HG03521 (cell line): ENCODE results near the gene UMODL1.

Source experiments
- ATAC-seq: cut with Tn5 transposase; IDR thresholded peaks from one replicate; pipeline ENCODE4 v1.9.1; 2021; ENCODE audit warnings: mild to moderate bottlenecking, moderate library complexity; ENCODE audit not compliant: unreplicated experiment

Gene UMODL1

DNA sequence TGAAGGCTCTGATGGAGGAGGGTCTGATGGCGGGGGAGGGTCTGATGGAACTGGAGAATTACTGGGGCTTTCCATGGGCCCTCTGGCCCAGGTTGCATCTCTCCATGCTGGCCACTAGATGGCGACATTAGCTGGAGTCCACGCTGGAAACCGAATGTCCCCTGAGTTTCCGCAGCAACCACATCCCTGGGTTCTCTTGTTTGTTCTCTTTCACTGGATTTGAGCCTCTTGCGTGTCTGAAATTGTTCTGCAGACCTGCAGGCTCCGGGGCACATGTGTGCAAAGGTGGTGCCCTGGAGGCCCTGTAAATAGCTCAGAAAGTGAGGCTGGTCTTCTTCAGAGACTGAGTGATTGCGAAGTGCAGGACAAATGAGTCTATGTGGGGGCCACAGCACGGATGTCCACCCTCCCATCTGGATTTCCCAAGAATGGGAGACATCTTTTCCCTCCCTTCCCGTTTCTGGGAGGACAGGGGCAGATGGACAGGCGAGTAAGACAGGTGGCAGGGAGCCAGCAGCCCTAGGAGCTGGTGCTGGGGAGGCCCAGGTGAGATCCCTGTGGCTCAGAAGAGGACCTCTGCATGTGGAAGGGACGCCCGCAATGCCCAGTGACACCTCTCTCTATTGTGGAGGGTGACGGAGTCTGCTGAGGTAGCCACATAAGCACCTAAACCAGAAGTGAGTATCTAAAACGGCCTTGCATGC is 74.6 kb downstream of the UMODL1 start:
- no peak for ATAC-seq

DNA sequence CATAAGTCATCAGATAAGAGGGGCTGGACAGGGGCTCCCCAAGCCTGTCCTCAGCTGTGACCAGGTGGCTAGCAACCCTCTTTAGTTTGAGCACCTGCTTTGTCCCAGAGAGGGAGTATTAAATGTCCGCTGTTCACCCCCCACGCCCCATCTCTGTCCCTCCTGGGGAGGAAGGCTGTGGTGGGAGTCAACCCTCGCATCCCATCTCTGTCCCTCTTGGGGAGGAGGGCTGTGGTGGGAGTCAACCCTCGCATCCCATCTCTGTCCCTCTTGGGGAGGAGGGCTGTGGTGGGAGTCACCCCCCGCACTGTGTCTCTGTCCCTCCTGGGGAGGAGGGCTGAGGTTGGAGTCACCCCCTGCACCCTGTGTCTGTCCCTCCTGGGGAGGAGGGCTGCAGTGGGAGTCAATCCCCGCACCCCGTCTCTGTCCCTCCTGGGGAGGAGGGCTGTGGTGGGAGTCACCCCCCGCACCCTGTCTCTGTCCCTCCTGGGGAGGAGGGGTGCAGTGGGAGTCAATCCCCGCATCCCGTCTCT is 75.2 kb downstream of the UMODL1 start:
- no peak for ATAC-seq

DNA sequence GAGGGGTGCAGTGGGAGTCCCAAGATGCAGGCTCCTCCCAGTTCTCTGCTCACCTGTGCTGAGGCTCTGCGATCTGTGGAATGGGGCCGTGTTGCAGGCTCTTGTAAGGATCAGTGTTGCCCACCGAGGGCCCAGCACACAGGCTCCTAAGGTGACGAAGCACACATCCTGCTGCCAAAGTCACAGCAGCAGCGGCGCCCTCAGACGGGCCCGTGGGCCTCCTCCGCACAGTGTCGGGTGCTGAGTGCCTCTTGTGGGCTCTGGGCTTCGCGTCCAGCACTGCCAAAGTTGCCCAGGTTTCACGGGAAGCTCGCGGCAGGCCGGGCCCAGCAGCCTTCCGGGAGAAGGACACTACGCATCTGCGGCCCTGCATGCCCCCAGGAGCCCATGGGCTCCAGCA is 75.7 kb downstream of the UMODL1 start:
- no peak for ATAC-seq

DNA sequence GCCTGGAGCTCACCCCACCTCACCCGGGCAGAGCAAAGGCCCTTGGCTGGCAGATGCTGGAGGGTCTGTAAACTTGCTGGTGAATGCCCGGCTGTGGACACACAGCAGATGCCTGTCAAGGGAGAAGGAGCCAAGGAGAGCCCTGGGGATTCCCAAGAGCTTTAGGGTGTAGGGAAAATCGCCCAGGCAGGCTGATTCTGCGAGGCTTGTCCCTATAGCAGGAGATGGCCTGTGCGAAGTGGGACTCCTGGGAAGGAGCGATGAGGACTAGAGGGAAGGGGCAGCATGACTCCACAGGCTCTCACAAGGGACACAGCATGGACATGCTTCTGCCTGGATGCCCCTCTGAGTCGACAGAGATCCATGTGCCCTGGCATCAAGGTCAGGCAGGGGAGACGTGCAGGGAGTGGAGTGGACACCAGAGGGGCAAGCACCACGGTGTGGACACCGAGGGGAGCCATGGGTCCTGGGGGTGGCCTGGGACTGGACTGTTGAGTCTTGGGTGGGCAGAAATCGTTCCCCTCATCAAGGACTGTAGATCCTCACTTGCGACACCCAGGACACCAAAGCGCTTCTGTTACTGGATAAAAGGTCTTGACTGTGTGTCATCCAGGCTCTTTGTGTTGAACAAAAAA is 76.4 kb downstream of the UMODL1 start:
- ATAC-seq: no peak

DNA sequence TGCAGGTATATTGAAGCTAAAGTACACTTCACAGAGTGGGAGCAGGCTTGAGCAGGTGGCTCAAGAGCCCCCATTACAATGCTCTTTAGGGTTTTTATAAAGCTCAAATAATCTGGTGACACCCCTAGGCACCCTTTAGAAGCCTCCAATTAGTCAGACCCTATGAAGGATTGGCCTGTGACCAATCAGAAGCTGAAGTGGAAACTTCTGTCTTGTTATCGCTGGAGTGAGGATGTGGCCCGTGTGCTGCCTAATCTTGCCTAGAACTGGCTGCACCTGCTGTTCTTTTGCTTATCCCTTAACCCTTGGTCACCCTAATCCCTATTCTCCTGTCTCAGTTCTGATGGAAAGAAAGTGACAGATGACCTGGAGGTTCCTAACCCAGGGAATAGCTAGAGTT is 77.0 kb downstream of the UMODL1 start:
- no peak for ATAC-seq

DNA sequence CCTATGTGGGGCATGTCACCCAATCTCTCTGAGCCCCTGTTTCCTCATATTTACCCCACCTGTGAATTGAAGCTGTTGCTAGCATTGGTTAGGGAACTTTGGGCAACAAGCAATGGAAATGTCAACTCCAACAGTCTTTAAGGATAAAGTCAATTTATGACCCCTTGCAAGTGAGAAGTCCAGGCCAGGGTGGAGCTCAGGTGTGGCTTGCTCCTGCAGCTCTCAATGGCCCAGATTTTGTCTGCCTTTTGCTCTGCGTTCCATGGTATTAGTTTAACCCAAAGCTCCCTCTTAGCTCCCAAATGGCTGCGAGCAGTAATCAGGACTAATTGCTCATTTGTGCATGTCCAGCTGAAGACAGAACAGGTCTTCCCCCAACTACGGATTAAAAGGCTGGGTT is 77.5 kb downstream of the UMODL1 start:
- ATAC-seq: no peak

DNA sequence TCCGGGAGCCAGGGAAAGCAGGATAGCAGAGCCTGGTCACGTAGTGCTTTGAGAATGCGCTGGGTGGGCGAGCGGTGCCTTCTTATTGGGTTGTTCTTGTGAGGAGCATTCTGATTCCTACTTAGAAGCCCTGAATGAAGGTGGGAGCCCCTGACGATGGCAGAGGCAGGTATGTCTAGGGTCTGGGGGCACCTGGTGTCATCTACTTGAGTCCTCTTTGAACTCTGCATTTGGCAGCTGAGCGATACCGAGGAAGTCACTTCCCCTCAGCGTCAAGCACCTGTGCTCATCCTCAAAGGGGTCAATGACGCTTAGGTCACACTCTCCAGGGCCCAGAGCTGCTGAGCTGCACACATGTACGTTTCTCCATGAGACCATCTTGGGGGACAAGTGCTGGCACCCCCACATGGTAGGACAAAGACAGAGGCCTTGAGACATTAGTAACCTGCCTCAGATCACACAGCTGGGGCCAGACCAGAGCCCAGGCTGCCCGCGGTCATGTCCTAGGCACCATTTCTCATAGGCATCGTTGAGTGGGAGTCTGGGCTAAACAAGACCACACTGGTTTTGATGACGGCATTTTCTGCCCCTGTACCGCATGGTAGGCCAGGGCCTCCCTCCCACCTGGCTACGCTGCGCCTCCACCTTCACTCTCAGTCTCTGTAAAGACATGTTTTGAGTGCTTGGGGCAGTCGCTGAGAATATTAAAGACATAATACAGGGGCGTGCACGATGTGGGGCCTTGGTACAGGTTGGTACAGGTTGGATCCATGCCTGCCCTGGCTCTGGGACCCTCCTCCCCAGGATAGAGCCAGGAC is 78.7 kb downstream of the UMODL1 start:
- no peak for ATAC-seq

DNA sequence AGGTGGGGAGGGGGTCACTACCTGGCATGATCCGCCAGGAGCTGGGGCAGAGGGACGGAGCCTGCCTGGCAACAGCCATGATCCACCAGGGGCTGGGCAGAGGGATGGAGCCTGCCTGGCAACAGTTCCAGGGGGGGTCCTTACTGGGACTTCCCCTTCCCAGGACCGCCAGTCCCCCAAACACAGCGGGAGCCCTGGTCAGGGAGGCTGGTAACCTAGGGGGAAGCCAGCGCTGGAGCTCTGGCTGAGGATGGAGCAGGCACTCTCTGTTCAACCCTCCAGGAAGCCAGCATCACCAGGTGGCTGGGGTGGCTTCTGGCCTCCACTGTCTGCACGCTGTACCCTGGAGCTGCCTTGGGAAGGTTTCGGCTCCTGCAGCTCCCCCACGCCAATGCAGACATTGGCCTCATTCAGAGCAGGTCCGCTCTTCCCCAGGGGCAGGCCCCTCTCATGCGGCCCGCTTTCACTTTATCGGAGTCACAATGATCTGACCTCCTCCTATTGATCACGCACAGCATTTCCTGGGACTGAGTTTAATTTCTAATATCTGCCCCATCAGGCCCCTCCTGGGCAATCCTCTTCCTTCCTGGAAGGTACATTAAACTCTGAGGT is 79.5 kb downstream of the UMODL1 start:
- no peak for ATAC-seq

DNA sequence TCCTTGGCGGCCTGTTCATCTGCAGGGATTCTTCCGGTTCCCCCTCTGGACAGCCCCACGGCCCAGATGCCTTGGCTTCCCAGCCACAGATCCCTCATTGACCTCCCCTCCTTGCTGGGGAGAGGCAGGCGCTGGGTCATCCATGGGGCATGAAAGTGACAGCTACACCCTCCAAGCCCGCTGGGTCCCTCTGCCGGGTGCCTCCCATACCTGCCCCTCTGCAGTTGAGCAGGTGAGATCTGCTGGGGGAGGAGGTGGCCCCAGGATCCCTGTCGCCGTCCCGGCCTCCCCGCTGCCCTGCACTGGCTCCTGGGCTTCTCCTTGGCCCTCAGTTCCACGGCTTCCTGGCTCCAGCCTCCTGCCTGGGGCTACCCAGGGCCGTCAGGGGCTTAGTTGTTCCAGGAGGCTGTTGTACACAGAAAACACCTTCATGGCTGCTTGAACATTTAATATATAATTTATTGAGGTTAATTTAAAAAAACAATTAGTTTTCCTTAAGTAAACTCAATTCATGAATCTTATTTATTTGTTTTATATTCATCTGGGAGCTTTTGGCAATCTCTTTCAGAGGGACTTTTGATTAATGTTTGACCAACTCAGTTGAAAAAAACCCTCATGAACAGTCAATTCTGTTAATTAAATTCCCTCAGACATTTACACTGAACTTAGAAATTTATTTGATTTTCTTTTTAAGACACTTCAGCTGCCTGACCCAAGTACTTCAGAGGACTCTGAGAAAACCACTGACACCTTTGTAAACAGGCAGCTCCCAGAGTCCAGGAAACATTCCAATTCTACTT is 80.2 kb downstream of the UMODL1 start:
- no peak for ATAC-seq

DNA sequence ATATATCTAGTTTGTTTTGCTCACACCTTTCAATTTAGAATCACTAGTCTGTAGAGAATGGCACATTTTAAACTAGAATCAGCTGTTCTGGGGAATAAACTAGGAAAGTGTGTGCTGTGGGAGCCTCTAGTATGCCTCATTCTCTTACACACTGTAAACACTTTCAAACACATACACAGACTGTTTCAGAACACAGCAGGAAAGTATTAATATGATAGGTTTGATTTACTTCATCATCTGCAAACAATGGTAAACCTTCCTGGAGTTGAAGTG is 80.8 kb downstream of the UMODL1 start:
- no peak for ATAC-seq

DNA sequence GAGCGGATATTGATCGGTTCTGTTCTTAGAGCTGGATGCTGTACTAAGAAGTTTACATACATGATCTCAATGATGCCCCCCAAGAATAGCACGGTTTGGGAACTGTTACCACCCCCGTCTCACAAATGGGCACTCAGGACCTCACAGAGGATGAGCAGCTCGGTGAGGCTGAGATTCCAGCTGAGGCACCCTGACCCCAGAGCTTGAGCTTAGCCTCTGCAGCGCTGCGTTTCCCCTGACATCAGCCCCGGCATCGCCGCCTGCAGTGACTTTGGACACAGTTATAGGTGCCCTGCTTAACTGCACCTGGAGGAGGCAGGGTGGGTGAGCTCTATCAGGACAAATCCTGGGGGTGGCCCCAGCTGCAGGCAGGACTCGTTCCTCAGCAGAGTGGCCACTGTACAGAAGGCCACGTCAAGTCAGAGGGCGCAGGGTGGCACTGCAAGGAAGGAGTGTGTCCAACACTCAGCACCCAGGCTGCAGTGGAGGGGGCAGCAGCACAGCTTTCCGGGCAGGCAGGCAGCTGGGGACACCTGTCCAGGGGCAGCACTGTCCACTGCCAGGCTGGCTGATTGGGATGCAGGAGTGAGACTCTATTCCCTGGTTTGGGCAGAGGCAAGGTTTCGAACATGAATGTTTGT is 82.0 kb downstream of the UMODL1 start:
- no peak for ATAC-seq

DNA sequence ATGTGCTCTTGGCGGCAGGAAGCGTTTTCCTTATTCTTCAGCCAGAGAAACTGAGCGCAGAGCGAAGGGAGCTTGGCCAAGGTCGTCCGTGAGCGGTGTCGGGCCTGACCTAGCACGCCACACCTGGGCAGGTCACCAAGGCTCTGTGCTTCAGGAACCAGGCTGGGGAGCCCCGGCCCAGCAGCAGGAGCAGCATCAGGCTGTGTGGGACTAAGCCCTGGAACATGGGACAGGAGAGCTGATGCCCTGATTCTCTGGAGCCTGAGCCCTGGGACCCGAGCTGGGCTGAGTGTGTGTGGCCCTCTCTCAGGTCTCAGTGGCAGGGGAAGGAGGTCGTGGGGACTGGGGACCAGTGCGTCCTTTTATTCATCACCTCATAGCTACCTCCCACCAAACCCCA is 82.6 kb downstream of the UMODL1 start:
- no peak for ATAC-seq

DNA sequence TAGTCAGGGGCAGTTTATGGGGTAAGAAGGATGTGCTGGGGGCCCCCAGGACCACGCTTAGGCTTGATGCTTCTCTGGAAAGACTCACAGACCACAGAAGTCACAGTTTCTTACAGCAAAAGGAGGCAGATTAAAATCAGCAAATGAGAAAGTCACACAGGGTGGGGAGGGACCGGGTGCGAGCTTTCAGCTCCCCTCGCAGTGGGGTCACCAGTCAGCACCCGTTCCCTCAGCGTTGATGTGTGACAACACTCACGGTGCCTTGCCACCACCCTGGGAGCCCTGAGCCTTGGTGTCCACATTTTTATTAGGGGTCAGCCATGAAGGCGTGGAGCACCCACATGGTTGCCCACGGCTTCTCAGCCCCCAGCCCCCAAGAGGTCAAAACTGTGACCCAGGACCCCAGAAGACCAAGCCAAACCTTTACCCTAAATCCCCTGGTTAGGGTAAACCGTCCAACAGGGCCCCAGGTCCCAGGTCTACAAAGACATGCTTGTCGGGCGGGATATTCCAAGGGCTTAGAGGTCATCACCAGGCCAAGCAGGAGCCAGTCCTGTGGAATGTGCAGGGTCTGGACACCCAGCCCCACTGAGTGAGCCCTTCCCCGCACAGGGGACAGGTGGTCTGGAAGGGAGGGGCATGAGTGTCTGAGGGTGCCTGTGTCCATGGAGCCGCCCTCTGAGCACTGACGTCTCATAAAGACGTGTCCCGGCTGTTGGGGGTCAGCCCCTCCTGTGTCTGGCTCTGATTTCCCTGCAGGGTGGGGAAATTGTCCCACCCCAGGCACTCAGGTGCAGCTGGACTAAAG is 83.3 kb downstream of the UMODL1 start:
- ATAC-seq: no peak

DNA sequence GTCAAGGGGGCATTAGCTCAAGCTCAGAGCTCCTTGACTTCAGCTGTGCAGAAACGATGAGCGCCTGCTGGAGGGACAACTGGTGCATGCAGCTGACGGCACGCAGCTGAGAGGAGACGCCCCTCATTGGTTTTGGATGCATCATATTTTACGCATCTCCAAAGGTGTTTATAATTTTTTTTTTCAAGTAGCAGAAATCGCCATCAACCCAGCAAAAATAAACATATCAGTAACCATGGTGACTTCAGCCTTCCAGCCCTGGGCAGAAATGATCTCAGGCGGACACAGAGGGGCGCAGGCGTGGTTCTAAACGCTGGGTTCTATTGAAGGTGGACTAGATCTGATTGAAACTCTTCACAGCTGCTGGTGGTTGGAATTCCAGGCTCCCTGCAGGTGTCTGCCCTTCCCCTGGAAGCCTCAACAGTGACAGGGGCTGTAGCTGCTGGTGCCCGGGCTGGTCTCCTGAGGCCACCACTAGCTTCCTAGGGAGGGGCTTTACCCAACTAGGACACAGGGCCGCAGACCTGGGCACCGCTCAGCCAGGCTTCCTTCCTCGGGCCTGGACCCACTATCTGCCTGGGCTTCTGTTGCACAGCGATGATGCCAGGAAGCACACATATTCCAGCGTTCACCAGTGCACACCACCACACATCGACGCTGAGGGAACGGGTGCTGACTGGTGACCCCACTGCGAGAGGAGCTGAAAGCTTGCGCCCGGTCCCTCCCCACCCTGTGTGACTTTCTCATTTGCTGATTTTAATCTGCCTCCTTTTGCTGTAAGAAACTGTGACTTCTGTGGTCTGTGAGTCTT is 84.1 kb downstream of the UMODL1 start:
- ATAC-seq: no peak

DNA sequence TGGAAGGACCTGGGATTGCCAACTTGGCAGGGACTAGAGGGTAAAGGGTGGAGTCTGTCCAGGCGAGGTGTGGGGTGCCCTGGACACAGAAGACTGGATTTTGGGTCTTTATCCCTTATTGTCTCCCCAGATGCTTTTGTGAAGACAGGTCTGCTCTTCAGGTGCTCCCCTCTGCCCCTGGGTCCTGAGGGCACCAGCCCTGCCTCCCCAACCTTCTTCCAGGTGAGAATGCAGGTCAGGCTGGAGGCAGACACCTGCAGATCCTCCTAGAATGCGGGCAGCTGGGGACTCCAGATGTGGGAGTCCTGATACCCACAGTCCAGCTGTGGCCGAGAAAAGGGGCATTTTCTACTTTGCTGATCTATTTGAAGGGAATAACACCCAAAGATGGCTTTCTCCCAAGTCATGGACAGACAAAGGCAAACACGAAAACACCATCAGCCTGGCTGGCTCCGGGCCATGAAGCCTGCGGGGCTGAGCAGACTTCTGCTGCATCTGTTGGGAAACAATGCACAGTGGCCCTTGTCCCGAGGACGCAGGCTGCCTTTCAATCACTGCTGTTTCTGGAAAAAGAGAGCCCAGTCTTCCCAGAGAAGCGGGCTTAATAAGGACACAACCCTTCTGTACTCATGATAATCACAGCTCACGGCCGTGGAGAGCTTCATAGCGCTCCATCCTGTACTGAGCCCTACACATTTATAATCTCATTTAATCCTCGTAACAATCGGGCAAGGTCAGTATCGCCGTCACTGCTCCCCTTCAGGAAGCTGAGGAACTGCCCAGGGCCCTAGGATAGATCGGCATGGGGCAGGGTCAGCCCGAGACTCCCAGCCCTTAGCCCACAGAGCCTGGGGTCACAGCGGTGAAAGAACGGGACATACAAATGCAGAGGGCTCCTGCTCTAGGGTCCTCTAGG is 85.8 kb downstream of the UMODL1 start:
- no peak for ATAC-seq

DNA sequence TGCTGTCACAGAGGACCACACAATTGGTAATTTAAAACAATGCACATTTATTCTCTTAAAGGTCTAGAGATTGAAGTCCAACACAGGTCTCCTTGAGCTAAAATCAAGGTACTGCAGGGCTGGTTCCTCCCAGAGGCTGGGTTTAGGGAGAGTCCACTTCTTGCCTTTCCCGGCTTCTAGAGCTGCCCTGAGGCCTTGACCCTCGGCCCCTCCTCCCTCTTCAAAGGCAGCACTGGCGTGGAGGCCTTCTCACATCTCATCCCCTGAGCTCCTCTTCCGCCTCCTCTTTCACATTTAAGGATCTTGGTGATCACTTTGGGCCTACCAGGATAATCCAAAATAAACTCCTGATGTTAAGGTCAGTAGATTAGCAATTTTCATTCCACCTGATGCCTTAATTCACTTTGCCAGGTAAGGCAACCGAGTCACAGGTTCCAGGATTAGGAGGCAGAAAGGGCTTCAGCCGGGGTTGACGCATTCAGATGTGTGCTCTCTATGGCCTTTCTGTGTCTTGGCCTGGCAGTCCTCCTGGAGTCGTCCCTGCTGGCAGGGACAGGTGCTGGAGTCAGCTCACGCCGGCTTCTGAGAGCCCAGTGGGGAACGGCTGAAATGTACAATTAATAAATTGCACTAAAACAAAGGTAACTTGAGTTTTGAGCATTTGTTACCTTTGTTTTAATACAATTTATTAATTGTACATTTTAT is 86.6 kb downstream of the UMODL1 start:
- no peak for ATAC-seq

DNA sequence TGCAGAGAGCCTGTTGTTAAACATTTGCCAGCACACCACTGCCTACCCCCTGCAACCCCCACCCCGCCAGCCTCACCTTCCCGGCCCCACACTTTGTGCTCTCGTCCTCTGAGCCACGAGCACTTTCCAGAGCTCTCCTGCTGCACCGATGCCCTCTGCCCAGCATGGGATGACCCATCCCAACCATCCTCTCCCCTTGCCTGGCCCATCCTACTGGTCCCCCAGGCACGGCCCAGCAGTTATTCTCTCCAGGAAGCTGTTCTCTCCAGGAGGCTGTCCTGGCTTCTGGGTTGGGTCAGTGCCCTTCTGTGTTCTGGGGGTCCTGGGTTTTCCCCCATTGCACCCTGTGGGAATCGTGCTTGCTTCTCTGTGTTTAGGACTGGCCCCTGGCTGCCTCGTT is 87.7 kb downstream of the UMODL1 start:
- no peak for ATAC-seq
